DMS114 treated with DMSO at 0.1 percent for 48 hours (cell line): ENCODE data around the gene ARAP1.

Experiments
- DNase-seq: peaks from one replicate; lab custom pipeline; 2025; ENCODE audit not compliant: unreplicated experiment; lab: John Stamatoyannopoulos, UW

The ARAP1 gene

DNA sequence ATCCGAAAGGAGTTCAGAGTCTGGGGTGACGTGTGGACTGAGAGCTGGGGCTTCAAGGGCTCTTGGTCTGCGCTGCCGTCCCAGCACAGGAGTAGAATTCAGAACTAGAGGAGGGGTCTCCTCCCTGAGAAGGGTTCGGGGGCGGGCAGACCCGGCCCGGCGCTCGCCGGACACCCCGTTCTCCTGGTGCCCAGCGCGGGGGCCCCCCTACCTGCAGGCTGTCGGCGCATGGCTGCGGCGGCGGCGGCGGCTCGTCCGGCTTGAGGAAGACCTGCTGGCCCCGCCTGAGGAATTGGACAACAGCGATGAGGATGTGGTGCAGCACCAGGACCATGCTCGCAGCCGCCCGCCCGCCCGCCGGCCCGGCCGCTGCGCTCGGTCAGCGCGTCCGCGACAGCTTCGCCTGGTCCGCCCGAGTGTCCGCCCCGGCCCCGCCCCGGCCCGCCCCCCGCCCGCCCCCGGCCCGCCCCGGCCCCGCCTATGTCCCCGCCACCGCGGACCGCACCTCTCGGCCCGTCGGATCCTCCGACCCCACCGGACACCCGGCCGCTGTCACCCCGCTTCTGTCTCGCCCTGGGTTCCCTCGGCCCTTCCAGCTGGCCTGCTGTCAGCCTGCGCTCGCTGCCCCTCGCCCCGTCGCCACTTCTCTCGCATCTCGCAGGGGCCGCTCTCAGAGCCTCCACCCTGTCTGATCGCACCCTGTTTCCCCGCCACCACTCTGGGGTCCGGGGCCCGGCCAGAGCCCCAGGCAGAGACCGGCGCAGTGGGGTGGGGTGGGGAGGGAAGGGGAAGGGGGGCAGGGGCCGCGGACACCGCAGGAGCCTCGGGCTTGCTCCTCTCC lies 109.9 kb downstream of the ARAP1 start:
- no peak for DNase-seq

DNA sequence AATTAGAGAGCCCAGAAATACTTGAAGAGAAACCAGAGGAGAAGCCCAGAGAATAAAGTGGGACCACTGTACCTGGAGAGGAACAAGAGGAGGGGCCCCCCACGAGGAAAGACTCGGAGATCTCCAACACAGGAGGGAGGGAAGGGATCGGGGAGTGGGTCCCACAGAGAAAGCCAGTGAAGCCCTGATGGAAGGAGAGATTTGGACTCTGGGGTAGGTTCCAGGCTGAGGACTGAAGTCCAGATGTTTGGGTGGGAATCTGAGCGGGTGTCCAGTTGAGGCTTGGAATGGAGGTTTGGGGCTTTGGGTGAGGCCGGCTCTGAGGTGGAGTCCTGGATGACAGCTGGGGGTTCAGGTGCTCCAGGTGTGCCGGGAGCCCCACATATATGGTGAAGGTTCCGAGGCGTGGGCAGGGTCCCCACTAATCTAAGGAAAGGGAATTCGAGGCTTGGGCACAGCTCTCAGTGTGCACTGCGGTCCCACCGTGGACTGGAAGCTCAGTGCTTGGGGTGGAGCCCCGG lies 110.6 kb downstream of the ARAP1 start:
- no peak for DNase-seq

DNA sequence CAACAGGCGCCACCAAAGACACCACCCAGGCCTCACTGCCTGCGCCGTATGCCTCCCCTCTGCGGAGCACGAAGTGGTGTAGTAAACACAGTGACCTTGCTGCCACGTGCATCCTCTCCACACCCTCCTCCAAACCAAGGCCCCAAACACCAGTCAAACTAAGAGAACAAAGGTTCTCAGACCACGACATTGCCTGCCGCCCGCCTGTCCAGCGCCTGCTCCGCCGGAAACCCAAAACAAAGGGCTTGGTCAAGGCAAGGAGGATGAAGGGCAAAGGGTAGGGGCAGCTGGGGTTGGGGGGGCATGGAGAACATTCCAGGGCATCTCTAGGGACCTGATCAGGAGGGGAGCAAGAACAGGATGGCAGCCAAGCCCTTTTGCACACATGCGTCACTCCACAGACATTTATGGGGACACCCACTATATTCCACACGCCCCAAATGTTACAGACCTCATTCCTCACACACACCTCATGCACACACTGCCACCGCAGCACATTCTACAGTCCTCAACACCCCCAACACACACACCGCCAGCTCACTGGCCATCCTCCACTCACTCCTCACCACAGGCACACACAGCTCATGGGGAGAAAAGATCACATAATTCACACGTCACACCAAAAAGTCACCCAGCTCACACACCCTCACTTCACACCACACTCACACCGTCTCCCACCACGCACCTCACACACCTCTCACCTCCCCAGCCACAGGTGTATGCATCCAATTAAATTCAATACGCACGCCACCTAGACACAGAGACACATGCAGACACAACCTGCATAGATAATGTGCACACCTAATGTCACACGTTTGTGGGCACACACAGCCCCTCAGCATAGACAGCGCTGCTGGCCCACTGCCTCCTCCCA lies 112.5 kb downstream of the ARAP1 start:
- DNase-seq = no peak

DNA sequence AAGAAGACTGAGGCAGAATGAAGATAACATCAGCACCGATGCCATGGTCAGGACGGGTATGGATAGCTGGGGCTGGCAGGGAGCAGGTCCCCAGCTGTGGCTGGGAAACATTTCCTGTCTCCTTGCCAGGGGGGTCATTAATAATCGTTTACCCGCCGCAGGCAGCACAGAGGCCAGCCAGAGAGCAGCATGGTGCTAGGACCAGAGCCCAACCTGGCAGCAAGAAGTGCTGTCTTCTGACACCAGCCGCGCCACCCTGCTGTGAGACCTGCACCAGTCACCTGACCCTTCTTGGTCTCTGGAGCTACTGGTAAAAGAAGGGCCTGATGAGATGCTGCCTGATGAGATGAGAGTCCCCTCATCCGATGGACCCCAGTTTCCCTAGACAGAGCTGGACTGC lies 114.3 kb downstream of the ARAP1 start:
- DNase-seq = no peak

DNA sequence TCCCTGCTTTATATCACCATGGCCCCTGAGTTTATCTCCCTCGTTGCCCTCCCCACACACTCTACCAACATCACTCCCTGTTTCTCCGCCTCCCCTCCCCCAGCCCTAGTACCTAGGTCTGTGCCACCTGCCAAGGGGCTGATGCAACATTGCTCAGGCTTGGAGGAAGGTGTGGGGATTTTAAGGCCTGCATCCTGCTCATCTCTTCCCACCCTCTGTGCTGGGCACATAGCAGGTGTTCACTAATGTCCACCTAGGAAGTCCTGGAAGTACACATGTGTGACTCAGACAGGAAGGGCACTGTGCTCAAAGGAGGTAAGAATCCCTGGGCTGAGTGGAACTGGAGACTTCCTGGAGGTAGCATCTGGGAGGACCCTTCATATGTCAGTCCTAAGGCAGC lies 115.0 kb downstream of the ARAP1 start:
- DNase-seq = no peak

DNA sequence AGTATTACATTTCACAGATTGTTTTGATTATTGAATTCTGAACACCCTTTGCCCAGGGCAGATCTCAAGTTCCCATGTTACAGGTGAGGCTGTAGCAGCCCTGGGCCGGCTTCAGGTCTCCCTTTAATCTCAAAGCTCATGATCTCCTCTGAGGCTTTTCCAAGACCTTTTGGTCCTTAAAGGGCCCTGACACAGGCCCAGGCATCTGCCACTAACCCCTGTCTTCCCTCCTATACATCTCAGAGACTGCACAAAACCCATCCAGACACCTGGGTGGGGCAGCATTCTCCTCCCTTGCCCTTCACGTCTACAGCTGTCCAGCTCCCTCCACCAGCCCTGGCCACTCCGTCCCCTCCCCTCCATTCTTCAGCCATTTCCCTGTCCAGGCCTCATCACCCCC lies 115.8 kb downstream of the ARAP1 start:
- DNase-seq = no peak

DNA sequence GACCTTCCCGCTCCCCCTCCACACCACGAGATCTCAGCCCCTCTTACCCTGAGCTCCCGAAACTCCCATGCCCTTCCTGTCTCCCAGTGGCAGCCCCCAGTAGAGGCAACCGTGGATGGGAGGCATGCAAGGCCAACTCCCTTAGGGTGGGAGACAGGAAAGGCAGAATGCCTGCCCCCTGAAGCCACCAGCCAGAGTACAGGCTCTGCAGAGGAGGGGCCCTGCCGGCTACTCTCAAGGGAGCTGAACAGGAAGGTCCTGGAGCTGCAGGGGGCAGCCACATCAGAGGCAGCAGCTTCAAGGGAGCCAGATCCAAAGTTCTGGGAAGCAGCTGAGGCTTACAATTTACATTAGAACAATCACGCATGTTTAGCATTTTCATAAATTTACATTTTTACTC lies 116.3 kb downstream of the ARAP1 start:
- DNase-seq = no peak

DNA sequence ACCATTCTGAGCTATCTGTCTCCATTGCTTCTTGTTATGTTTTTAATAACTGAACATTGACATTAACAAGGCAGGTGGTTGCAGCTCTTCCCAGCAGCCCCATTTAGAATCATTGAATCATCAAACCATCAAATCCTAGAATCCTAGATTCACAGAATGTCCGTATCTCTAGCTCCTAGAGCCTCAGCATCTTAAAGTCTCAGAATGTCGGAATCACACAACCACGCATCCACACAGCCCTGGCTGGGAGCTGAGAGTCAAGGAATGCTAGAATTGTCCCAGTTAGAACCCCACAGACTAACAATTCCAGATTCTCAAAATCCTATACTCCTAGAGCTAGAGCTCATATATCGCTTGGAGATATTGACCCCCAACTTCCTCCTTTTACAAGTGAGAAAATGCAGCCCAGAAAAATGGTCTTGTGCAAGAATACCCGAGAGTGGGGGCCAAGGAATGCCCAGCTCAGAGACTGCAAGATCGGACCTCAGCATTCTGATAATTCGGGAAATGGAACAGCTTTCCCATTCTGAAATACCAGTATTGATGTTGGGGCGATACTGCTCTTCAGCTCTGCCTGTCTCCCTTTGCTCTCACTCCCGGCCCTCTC lies 116.8 kb downstream of the ARAP1 start:
- DNase-seq = no peak
